Endothelial cell (in vitro differentiated cells): Measurements from ENCODE around the gene GUCY2F. TPM values are rescaled to one million over a fixed set of nuclear protein-coding genes. Genes with fewer than 3 reads are reported as not detected.

ENCODE experiments used
- DNase-seq: peaks from one replicate; pipeline ENCODE4 v3.0.0; 2021; ENCODE audit warnings: low spot score
- H3K27ac Mint-ChIP-seq: one replicate; pipeline ENCODE4 v1.8.0; 2021; ENCODE audit warnings: mixed read lengths, inconsistent platforms; ENCODE audit not compliant: unreplicated experiment
- H3K27me3 Mint-ChIP-seq: one replicate; pipeline ENCODE4 v1.8.0; 2021; ENCODE audit warnings: mild to moderate bottlenecking, moderate library complexity, mixed read lengths, inconsistent platforms; ENCODE audit not compliant: unreplicated experiment
- H3K36me3 Mint-ChIP-seq: one replicate; pipeline ENCODE4 v1.8.0; 2021; ENCODE audit warnings: mild to moderate bottlenecking, low read depth, mixed read lengths, inconsistent platforms; ENCODE audit not compliant: unreplicated experiment
- H3K4me1 Mint-ChIP-seq: one replicate; pipeline ENCODE4 v1.8.0; 2021; ENCODE audit warnings: mild to moderate bottlenecking, mixed read lengths, inconsistent platforms; ENCODE audit not compliant: unreplicated experiment
- H3K4me3 Mint-ChIP-seq: one replicate; pipeline ENCODE4 v1.8.0; 2021; ENCODE audit warnings: mild to moderate bottlenecking, mixed read lengths, inconsistent platforms; ENCODE audit not compliant: unreplicated experiment
- H3K9me3 Mint-ChIP-seq: one replicate; pipeline ENCODE4 v1.8.0; 2021; ENCODE audit warnings: mixed read lengths, inconsistent platforms; ENCODE audit not compliant: unreplicated experiment
- CTCF ChIP-seq: fragments of 200-600 bp; sonication (generic); IDR thresholded peaks from one replicate; pipeline ENCODE4 v1.5.0; 2021; ENCODE audit warnings: antibody characterized with exemption; ENCODE audit not compliant: unreplicated experiment
- total RNA-seq: library from RNA; stranded (reverse); fragmentation: NEBNext Ultra II Directional; extraction: Animal tissue kit (Norgen Biotek cat#: 25700); gene quantifications from one replicate; pipeline ENCODE4 v1.2.1, GENCODE V29; 2021; ENCODE audit not compliant: unreplicated experiment

Gene GUCY2F
- total RNA-seq, 1 donor from 2014 or later: not detected

DNA sequence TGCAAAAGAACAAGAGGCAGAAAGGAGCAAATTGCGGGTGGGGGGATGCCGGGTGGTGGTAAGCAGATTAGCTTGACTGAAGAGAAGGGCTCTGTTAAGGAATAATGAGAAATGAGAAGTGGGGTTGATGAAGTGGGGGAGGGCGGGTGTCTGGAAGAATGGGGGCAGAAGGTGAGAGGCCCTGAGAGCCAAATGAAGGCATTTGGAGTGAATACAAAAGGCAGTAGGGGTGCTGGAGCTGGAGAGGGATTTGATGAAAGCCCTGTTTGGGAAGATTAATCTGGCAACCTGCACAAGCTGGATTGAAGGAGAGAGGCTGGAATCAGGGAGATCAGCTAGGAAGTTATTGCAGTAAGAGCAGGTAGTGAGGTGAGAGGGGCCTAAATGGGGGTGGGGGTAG is 82.1 kb downstream of the GUCY2F start:
- TF ChIP-seq CTCF: no peak
- no peaks in the 10 kb centered on the region for H3K36me3 Mint-ChIP-seq

GRCh38 chrX:109398833-109399232 is 83.1 kb downstream of the GUCY2F start:
- no peak overlapping the region for H3K4me3 Mint-ChIP-seq
- no peaks in the 10 kb centered on the region for H3K36me3 Mint-ChIP-seq
- H3K27ac Mint-ChIP-seq: no peak overlapping the region
- no peaks in the 10 kb centered on the region for H3K9me3 Mint-ChIP-seq
- no peaks in the 10 kb centered on the region for H3K4me1 Mint-ChIP-seq
- no peak for DNase-seq
- no peak for TF ChIP-seq CTCF
- peaks cover 7% of the 10 kb centered on the region for H3K27me3 Mint-ChIP-seq

More for the DNA sequence above, 82.1 kb downstream of the GUCY2F start:
- peaks cover 7% of the 10 kb centered on the region for H3K27me3 Mint-ChIP-seq
- no peak for DNase-seq
- no peaks in the 10 kb centered on the region for H3K4me1 Mint-ChIP-seq
- H3K27ac Mint-ChIP-seq: no peak overlapping the region
- H3K9me3 Mint-ChIP-seq: no peaks in the 10 kb centered on the region
- H3K4me3 Mint-ChIP-seq: no peak overlapping the region

GRCh38 chrX:109398061-109398460 is 83.8 kb downstream of the GUCY2F start:
- H3K27me3 Mint-ChIP-seq: peaks cover 7% of the 10 kb centered on the region
- TF ChIP-seq CTCF: no peak
- H3K27ac Mint-ChIP-seq: no peak overlapping the region
- no peaks in the 10 kb centered on the region for H3K4me1 Mint-ChIP-seq
- no peak for DNase-seq
- no peak overlapping the region for H3K4me3 Mint-ChIP-seq
- H3K36me3 Mint-ChIP-seq: no peaks in the 10 kb centered on the region
- no peaks in the 10 kb centered on the region for H3K9me3 Mint-ChIP-seq

GRCh38 chrX:109393859-109394258 is 88.0 kb downstream of the GUCY2F start:
- DNase-seq: no peak
- H3K9me3 Mint-ChIP-seq: no peaks in the 10 kb centered on the region
- H3K27me3 Mint-ChIP-seq: no peaks in the 10 kb centered on the region
- H3K27ac Mint-ChIP-seq: no peak overlapping the region
- no peak overlapping the region for H3K4me3 Mint-ChIP-seq
- H3K36me3 Mint-ChIP-seq: no peaks in the 10 kb centered on the region
- peaks cover 3% of the 10 kb centered on the region for H3K4me1 Mint-ChIP-seq
- no peak for TF ChIP-seq CTCF

GRCh38 chrX:109392895-109393294 is 89.0 kb downstream of the GUCY2F start:
- Mint-ChIP-seq H3K9me3 (no peaks in the 10 kb centered on the region), H3K4me3 (no peak overlapping the region), H3K27me3 (no peaks in the 10 kb centered on the region), H3K27ac (no peak overlapping the region), H3K4me1 (peaks cover 3% of the 10 kb centered on the region), H3K36me3 (no peaks in the 10 kb centered on the region)
- DNase-seq: no peak
- no peak for TF ChIP-seq CTCF
